ENCODE data around the gene DNAH14.
"Not testable (repeated sequence)": the region's sequence is repeated elsewhere in the genome, so short reads cannot be mapped to it uniquely, and the experiment has no call there.

DNAH14 gene

DNA sequence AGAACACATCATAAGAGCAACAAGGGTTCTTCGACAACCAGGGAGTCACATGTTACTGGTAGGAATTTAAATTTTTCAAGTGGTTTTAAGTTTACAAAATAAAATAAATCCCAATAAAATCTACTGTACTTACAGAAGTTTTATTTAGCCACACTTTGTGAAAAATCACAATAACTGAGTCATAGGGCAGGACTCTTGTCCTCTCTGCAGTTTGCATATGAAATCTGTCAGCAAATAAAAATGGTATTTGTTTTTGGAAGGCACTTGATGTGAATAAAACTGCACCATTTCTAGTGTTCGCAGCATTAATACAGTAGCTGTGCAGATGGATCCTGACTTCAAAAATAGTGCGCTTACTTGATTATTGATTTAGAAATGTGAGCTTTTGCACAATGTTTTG, 348.0 kb downstream of the DNAH14 start:
- DNase-seq: no peak

DNA sequence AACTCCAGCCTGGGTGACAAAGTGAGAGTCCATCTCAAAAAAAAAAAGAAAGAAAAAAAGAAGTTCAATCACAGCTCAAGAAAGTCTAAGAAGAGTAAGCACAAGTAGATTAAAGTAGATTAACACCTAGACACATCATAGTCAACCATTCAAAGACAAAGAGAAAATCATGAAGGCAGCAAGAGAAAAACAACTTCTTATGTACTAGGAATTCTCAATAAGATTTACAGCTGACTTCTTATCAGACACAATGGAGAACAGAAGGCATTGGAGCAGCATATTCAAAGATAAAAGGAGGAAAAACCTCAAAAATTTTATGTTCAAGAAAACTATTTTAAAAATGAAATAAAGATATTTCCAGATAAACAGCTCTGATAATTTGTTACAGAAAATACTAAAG, 351.1 kb downstream of the DNAH14 start:
- DNase-seq: no peak

DNA sequence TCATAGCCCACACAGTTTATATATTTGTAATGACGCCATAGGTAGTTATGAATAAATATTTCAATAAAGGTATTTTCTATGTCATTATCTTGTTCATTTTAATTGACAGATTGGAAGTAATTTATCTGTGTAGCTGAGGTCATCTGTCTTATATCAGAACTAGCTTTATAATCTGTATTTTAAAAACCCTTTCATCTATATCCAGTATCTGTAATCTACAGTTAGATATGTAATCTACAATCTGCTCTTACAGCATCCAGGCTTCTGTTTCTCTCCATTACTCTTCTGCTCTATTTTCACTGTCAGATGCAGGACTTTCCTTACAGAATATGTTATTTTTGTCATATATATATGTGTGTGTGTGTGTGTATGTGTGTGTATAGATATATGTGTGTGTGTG, 360.8 kb downstream of the DNAH14 start:
- no peak for DNase-seq

DNA sequence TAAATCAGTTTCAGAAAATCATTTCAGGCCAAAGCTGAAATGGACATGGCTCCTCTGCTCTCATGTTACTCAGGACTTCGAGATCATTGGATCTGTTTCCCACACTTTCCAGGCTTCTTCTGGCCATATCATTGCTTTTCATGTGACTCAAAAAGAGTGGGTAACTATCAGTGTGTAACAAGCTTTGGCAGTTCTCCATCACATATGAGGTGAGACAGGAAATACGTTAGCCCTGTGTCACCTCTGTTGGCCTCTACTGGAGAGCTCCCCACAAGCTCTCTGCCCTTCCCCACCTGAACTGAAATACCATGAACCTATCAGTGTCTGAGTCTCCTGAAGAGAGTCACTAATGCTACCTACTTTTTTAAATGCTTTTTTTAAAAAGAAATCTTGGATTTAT, 370.1 kb downstream of the DNAH14 start:
- no peak for DNase-seq

DNA sequence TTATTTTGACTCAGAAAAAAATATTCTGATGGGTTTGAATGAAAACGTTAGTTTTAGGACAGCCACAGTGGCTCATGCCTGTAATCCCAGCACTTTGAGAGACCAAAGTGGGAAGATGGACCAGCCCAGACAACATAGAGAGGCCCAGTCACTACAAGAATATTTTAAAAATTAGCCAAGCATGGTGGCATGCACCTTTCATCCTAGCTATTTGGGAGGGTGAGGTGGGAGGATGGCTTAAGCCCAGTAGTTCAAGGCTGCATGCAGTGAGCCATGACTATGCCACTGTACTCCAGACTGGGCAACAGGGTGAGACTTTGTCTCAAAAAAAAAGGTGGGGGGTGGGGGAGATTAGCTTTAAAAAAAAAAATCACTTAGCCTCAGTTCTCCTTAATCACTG, 370.9 kb downstream of the DNAH14 start:
- DNase-seq: no peak

DNA sequence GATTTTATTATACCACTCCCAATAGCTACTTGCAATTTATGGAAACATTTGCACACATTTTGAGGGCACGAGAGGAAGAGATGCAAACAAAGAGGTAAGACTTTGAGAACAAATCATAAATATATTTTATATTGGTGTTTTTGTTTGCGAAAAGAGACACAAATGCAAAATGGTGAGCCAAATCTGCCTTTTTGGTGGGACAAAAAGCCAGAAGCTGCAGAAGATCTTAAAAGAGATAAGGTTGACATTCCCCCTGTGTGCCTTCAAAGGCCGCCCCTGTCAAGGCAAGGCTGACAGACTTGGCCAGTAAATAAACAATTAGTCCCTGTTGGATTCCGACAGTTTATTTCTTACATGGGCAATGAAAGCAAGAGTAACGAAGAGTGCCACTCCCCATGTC, 375.5 kb downstream of the DNAH14 start:
- DNase-seq: no peak

DNA sequence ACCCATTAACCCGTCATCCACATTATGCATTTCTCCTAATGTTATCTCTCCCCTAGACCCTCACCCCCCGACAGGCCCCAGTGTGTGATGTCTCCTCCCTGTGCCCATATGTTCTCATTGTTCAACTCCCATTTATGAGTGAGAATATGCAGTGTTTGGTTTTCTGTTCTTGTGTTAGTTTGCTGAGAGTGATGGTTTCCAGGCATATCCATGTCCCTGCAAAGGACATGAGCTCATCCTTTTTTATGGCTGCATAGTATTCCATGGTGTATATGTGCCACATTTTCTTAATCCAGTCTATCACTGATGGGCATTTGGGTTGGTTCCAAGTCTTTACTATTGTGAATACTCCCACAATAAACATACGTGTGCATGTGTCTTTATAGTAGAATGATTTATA, 381.1 kb downstream of the DNAH14 start:
- DNase-seq: not testable (repeated sequence)

DNA sequence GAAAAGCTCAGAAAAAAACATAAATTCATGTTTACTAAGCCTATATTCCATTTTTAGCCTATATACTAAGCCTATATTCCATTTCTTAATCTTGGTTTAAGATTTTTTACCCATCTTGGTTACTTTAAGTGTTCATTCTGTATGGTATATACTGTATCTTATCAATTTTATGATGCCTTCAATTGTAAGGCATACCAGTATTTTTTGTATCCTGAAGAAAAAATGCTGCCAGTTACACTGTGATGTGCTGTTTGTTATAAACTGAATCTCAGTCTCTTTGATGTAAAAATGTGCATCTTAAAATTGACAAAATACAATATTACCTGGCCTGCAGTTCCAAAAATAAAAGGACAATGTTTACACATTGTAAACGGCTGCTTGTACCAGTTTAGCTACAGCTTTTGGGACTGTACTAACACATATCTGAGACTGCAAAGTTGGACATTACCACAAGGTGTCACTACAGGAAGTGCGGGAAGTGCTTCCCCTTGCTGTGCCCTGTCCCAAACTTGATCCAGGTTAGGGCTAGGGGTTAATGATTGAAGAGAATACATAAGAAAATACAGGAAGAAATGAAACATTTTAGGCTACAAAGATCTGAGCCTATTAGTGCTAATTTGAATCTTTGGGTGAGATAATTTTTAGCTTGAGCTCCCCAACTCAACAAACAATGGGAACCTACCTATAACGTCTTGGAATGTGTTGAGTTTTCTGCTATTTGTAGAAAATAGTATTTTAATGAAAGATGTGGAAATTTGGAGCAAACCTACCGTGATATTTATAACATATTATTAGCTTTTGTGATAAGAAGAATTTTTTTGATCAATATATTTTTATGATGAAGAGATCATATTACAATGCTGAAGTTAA, 389.5 kb downstream of the DNAH14 start:
- no peak for DNase-seq

DNA sequence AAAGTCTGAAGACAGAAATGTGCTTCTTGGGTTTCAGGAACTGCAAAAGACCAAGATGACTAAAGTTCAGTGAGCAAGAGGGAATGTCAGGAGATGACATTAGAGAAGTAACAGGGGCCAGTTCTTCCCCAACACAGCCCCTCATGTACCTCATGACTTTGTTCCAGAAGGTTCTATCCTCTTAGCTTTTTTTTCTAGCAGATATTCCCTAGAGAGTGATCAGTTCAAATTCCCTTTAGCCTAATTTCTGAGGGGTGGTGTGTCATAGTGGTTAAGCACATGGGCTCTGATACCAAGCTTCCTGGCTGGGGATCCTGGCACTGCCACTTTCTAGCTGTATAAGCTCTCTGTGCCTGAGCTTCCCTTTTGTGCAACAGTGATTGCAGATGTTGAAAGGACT, 390.4 kb downstream of the DNAH14 start:
- no peak for DNase-seq

DNA sequence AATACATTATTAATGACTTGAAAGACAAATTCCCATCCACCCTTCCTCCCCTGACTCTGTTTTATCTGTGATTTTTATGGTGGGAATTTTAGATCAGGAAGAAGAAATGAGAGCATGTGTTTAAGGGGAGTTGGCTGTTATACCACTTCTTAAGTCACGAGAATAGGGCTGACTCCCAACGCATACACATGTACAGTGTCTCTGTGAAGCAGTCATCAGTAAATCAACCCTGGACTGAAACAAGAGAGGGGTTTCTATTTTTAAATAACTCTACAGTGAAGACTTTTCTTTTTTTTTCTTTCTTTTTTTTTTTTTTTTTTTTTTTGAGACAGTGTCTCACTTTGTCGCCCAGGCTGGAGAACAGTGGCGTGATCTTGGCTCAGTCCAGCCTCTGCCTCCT, 392.3 kb downstream of the DNAH14 start:
- no peak for DNase-seq

DNA sequence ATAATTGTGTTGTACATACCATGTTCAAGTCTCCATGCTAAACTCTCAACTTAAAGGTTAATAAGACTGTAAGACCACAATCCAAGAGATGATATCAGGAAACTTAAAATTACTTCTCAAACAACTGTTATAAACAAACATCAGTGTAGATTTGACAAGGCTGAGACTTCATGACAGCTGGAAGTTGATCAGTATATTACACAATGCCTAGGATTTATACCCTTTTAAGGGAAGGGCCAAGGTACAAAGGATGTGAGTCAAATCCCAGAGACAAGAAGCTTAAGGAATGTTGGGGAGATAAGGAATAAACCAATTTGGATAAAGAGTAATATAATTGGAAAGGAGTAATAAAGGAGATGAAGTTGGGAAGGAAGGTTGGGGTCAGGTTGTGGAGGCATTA, 399.6 kb downstream of the DNAH14 start:
- DNase-seq: no peak

DNA sequence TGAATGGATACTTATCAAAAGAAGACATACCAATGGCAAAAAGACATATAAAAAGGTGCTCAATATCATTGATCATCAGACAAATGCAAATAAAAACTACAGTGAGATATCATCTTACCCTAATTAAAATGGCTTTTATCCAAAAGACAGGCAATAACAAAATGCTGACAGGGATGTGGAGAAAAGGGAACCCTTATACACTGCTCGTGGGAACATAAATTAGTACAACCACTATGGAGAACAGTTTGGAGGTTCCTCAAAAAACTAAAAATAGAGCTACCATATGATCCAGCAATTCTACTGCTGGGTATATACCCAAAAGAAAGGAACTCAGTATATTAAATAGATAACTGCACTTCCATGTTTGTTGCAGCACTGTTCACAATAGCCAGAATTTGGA, 400.5 kb downstream of the DNAH14 start:
- DNase-seq: not testable (repeated sequence)

DNA sequence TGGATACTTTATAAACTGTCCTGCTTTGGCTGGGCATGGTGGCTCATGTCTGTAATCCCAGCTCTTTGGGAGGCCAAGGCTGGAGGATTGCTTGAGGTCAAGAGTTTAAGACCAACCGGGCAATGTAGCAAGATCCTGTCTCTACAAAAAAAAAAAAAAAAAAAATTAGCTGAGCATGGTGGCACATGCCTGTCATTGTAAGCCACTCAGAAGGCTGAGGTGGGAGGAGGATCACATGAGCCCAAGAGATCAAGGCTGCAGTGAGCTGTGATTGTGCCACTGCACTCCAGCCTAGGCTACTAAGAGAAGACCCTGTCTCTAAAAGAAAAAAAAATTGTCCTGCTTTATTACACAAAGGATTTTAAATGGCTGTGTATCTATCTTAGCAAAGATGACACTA, 403.2 kb downstream of the DNAH14 start:
- no peak for DNase-seq

DNA sequence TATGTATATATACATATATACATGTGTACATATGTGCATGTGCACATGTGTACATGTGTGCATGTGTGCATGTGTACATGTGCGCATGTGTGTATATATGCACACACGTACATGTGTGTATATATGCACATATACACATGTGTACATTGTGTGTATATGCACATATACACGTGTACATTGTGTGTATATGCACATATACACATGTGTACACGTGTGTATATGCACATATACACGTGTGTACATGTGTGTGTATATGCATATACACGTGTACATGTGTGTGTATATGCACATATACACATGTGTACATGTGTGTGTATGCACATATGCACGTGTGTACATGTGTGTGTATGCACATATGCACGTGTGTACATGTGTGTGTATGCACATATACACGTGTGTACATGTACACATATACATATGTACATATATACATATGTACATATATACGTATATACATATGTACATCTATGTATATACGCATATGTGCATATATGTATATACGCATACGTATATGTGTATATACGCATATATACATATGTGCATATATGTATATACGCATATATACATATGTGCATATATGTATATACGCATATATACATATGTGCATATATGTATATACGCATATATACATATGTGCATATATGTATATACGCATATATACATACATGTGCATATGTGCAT, 405.8 kb downstream of the DNAH14 start:
- not testable (repeated sequence) for DNase-seq

DNA sequence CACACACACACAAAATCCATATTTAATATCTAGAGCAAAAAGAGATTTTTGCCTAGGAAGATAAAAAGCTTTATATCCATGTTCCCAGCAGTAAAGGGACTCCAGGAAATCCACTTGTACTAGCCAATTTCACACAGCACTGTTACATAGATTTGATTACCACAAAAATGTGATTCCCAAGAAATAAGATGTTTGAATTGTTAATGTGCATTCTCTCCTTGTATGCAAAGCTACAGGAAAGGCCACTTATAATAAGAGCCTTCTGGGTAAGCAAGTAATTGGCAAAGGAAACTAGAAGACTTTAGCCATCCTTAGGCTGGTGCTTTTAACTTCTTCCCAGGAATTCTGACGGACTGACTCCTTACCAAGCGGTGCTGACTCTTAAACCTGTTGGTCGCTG, 409.1 kb downstream of the DNAH14 start:
- no peak for DNase-seq

DNA sequence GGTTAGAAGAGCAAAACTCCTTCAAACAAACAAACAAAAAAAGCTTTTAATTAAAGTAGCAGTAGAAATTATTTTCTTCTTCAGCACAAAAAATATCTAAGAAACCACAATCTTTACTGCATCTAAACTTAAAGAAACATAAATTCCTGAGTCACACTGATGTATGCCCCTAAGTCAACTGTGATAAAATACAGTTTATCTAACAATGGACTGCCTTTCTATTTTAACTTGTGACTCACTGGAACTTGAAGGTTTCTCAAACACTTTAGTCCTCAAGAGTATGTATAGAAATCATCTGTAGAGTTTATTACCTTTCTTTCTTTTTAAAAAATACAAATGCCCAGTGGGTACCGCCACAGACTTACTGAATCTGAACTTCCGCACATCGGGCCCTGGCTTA, 412.2 kb downstream of the DNAH14 start:
- DNase-seq: no peak

DNA sequence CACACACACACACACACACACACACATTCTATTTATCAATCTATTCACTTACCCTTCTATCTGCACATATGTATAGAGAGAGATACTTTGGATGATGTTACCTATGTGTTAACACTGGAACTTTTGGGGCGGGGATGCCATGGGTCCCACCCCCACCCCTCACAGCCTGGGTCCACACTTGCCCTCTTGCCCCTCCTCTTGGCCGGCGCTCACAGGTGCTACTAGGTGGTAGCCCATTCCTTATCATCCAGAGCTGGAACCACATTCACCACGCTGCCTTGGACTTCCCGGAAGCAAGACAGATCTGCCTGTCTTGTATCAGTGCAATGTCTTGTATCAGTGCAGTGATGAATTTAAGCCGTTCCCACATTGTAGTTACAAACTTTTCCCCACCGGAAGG, 413.2 kb downstream of the DNAH14 start:
- no peak for DNase-seq

DNA sequence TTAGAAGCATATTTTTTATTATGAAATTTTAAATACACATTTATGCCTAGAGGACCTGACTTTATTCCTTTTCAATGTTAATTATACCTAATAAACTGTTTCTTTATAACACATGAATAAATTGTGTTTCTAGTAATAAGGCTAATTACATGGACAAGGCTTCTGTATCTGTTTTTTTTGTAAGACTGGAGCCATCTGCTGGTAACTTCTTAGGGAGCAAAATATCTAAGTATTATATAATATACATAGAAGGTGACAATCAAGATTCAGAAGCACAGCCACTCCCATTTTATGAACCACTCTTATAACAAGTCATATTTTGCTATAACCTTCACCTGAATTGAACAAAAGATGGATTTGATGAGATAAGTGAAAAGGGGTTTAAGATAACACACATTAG, 414.1 kb downstream of the DNAH14 start:
- DNase-seq: no peak

DNA sequence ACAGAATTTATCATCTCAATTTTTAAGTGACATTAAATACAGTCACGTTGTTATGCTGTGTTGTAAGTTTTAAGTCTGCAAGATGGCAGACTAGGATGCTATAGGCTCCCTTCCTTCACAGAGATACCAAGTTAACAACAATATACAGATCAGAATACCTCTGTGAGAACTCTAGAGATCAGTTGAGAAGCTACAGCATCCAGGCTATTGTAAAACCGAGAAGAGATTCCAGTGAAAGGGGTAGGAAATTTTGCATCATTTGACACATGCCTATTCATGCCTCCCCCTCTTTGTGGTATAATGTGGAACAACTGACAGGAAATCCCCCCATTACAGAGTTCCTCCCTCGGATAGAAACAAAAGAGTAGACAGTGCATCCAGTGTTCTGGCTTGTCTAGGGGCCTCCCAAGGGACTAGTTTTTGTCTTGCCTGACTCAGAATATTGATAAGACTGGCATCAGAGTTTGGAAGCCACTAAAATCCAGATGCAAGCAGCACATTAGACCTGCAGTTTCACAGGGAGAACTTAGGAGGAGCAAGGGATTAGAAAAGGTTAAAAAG, 417.7 kb downstream of the DNAH14 start:
- DNase-seq: no peak

DNA sequence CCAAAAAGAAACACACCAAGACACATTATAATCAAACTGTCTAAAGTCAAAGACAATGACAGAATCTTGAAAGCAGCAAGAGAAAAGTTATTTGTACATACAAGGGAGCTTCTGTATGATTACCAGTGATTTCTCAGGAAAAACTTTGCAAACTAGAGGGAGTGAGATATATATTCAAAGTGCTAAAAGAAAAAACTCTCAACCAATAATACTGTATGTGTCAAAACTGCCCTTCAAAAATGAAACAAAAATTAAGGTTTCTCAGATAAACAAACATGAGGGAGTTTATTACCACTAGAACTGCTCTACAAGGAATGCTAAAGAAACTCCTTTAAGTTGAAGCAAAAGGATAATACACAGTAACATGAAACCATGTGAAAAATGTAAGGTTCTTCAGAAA, 418.9 kb downstream of the DNAH14 start:
- no peak for DNase-seq

DNA sequence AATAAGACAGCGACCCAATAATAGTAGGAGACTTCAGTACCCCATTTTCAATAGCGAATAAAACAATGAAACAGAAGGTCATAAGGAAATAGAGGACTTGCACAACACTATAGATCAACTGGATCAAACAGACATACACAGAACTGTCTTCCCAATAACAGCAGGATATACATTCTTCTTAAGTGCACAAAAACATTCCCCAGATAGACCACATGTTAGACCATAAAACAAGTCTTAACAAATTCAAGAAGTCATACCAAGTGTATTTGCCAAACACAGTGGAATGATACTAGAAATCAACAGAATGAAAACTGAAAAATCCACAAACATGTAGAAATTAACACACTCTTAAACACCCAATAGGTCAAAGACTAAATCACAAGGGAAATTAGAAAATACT, 420.4 kb downstream of the DNAH14 start:
- DNase-seq: no peak

DNA sequence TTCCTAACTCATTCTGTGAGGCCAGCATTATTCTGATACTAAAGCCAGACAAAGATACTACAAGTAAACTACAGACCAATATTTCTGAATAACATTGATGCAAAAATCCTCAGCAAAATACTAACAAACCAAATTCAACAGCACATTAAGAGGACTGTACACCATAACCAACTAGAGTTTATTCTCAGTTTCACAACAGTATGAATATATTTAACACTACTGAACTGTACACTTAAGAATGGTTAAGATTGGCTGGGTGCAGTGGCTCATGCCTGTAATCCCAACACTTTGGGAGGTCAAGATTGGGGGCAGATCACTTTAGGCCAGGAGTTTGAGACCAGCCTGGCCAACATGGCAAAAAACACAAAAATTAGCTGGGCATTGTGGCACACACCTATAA, 421.4 kb downstream of the DNAH14 start:
- no peak for DNase-seq

DNA sequence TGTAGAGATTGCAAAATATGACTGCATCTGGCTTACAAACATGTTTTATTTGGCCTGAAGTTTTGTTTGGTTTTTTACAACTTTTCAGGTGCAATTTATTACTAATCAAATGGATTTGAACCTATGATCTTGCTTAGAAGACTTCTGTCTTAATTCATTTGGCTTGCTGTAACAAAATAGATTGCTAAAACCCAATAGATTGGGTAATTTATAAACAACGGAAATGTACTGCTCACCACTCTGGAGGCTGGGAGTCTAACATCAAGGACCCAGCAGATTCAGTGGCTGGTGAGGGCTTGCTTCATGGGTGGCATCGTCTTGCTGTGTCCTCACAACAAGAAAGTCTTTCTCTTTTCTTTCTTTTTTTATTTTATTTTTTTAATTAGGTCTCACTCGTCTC, 425.4 kb downstream of the DNAH14 start:
- no peak for DNase-seq

DNA sequence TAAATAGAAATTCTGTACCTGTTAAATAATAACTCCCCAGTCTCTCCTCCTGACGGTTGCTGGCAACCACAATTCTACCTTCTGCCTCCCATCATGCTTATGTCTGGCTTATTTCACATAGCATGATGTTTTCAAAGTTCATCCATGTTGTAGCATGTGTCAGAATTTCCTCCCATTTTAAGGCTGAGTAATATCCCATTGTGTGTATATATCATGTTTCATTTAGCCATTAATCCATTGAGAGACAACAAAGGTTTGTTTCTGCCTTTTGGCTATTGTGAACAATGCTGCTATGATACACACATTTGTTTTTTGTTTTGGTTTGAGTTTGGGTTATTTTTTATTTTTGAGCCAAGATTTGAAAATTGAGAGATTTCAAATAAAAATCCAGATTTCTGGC, 426.4 kb downstream of the DNAH14 start:
- no peak for DNase-seq
